Measurements from ENCODE around the gene GNPAT.

DNA sequence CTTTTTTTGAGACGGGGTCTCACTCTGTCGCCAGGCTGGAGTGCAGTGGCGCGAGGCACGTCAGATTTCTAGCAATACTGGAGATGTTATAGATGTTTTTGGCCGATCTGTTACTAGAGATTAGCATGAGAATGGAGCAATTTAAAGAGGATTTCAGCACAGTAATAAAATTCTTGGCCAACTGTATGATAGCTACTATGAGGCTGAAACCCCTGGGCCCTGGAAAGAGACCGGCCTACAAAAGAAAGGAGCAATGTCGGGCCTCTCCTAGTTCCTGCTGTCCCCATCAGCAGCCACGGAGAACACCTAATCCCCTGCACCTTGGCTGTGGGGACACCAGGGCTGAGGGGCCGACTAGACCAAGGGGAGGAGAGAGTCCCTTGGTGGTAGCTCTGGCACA, 9.5 kb upstream of the GNPAT start:
- TF ChIP-seq, protein P1, sequence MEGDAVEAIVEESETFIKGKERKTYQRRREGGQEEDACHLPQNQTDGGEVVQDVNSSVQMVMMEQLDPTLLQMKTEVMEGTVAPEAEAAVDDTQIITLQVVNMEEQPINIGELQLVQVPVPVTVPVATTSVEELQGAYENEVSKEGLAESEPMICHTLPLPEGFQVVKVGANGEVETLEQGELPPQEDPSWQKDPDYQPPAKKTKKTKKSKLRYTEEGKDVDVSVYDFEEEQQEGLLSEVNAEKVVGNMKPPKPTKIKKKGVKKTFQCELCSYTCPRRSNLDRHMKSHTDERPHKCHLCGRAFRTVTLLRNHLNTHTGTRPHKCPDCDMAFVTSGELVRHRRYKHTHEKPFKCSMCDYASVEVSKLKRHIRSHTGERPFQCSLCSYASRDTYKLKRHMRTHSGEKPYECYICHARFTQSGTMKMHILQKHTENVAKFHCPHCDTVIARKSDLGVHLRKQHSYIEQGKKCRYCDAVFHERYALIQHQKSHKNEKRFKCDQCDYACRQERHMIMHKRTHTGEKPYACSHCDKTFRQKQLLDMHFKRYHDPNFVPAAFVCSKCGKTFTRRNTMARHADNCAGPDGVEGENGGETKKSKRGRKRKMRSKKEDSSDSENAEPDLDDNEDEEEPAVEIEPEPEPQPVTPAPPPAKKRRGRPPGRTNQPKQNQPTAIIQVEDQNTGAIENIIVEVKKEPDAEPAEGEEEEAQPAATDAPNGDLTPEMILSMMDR (IDR thresholded peaks at IDR 0.05): no peak
- no peak for TF ChIP-seq POLR2A (IDR thresholded peaks at IDR 0.05)
- TF ChIP-seq POLR2AphosphoS5 (IDR thresholded peaks at IDR 0.05): no peak

All from breast epithelium (tissue), 3 donors.